ENCODE results near the gene LANCL3. TPM values are rescaled to one million over a fixed set of nuclear protein-coding genes. Genes with fewer than 3 reads are reported as not detected.

The LANCL3 gene
- total RNA-seq, 1 donor from 2014 or later, result 0.12 TPM

DNA sequence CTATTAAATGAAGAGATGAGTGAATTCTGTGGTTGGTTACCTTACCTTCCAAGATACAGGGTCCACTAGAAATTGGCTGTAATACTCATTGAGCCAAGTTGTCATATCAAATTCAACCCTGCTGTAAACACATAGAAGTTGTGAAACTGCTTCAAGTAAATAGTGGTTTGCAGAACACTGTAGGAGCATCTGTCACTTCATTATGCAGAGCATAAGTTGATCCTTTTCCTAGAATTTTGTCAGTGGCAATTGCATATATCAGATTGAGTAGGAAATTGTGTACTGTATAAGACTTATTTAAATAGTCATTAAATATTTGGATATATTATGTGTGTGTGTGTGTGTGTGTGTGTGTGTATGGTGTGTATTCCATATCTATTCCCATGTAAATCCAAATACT is 105.3 kb downstream of the LANCL3 start:
- TF ChIP-seq, protein P1, sequence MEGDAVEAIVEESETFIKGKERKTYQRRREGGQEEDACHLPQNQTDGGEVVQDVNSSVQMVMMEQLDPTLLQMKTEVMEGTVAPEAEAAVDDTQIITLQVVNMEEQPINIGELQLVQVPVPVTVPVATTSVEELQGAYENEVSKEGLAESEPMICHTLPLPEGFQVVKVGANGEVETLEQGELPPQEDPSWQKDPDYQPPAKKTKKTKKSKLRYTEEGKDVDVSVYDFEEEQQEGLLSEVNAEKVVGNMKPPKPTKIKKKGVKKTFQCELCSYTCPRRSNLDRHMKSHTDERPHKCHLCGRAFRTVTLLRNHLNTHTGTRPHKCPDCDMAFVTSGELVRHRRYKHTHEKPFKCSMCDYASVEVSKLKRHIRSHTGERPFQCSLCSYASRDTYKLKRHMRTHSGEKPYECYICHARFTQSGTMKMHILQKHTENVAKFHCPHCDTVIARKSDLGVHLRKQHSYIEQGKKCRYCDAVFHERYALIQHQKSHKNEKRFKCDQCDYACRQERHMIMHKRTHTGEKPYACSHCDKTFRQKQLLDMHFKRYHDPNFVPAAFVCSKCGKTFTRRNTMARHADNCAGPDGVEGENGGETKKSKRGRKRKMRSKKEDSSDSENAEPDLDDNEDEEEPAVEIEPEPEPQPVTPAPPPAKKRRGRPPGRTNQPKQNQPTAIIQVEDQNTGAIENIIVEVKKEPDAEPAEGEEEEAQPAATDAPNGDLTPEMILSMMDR (conservative IDR thresholded peaks at IDR 0.05; ENCODE audit: low read depth, low read length), result no peak
- no peak for DNase-seq (ENCODE audit: low read depth)
- H3K4me3 ChIP-seq (ENCODE audit: low read depth, low read length), result no peak overlapping the region

DNA sequence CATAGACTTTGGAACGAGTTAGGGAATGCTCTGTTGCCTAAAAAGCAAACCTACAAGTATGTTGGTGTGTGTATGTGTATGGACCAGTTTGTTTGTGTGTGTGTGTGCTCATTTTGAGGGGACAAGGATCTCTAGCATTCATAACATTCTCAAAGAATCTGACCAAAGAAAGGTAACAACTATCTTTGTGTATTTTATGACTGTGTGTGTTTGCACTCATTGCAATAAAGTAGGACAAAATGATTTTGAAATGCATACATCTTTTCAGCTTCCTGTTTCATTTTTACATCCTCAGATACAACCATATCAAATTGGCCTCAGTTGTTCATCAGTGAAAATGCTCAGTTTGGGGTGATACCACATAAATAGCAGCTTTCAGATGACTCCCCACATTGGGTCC is 105.8 kb downstream of the LANCL3 start:
- TF ChIP-seq, protein P1 (conservative IDR thresholded peaks at IDR 0.05; ENCODE audit: low read depth, low read length), result no peak

DNA sequence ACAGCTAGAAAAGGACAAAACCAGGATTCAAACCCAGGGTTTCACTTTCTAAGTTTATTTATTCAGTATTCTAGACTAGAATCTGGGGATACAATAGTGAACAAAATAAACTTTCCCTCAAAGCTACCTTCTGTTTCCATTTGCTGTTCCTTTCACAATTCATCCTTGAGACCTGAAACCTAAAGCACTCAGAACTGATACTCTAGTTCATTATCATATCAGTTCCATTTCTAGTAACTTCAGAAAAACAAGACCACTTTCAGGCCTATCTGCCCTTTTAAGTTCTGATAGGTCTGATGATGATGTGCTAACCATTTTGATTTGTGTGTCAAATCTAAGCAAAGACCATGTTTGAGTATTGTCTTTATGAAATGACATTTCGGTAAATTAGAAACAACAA is 106.3 kb downstream of the LANCL3 start:
- no peak for DNase-seq (ENCODE audit: low read depth)
- TF ChIP-seq, protein P1 (conservative IDR thresholded peaks at IDR 0.05; ENCODE audit: low read depth, low read length), result no peak
- no peak overlapping the region for H3K4me3 ChIP-seq (ENCODE audit: low read depth, low read length)

More for the DNA sequence above, 105.8 kb downstream of the LANCL3 start:
- DNase-seq (ENCODE audit: low read depth), result no peak
- H3K4me3 ChIP-seq (ENCODE audit: low read depth, low read length), result no peak overlapping the region

DNA sequence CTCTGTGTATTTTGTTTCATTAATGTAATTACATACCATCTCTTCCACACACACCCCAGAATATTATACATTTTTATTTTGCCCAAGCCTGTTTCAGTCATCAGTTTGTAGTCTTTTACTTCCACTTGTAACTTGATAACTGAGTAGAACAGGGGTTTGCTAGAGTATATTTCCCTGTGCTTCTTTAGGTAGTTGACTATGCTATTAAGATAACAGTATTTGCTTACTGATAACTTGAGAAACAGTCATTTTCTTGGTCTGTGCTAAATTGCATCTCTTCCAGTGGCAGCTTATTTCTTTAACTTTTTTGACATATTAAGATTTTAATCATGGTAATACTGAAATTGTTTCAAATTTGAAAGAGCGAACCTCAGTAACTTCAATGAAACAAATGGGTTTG is 107.1 kb downstream of the LANCL3 start:
- no peak for DNase-seq (ENCODE audit: low read depth)
- TF ChIP-seq, protein P1 (conservative IDR thresholded peaks at IDR 0.05; ENCODE audit: low read depth, low read length), result no peak
- no peak overlapping the region for H3K4me3 ChIP-seq (ENCODE audit: low read depth, low read length)

DNA sequence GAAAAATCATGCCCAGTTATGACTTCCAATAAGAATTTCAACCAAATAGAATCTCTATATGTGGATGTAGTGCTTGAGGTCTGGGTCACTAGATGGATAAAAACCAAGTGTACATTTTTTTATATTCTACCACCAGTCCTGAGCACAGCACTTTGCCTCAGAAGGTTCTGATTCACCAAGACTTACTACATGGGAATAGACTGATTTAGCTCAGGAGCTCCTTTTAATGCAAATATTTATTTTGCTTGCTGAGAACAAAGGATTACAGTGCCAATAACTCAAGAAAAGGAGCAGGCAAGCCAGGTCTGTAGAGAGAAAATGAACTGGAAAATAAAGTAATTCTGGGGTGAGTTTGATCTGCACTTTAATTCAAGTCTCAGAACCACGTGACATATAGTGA is 107.8 kb downstream of the LANCL3 start:
- DNase-seq (ENCODE audit: low read depth), result no peak
- no peak overlapping the region for H3K4me3 ChIP-seq (ENCODE audit: low read depth, low read length)
- TF ChIP-seq, protein P1 (conservative IDR thresholded peaks at IDR 0.05; ENCODE audit: low read depth, low read length), result no peak

DNA sequence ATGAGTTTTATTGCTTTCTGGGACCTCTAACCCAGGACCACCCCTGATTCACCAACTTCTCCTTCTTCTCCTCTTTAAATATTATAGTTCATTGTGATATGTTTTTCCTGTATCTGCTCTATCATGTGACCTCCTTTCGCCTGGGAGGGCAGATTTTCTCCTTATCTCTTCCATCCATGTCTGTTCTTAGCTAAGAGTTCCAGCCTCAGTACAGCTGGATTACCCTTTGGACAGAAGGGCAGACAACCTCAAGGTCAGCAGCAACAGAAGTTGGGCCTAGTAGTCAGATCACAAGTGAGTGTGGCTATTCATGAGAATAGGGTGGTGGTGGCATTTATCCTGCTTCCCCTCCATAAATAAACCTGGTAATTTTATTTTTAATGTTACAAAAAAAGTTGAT is 108.4 kb downstream of the LANCL3 start:
- DNase-seq (ENCODE audit: low read depth), result no peak
- TF ChIP-seq, protein P1 (conservative IDR thresholded peaks at IDR 0.05; ENCODE audit: low read depth, low read length), result no peak
- H3K4me3 ChIP-seq (ENCODE audit: low read depth, low read length), result no peak overlapping the region

DNA sequence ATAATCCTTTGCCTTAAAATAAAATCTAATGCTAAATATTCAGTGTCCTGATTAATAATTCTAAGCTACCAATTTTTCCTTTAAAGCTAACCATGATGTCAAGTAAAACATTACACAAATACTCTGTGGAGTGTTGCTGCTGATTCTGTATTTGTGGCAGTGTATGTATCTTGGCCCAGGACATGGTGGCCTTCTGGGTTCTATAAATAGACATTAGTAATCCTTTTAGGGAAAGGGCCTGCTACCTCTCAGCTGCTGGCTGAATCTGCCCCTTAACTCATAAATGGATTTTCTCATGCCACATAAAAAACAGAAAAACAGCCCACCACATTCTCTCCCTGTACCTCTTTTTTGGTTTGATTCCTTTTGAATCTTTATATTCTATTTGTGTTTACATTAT is 113.0 kb downstream of the LANCL3 start:
- DNase-seq (ENCODE audit: low read depth), result no peak
- TF ChIP-seq, protein P1 (conservative IDR thresholded peaks at IDR 0.05; ENCODE audit: low read depth, low read length), result no peak
- no peak overlapping the region for H3K4me3 ChIP-seq (ENCODE audit: low read depth, low read length)

Data from epithelial cell of proximal tubule (primary cell).